Stimulated activated naive CD8-positive, alpha-beta T cell treated with anti-CD3 and anti-CD28 coated beads, Interleukin-15, amount 100 ng/mL, for 72 hours (primary cell): Measurements from ENCODE around the gene PLEKHJ1.

Experiments
- ATAC-seq: fragments of 150-1000 bp; cut with Tn5 transposase; 2 replicates; pipeline ENCODE4 v1.10.0; 2021; ENCODE audit warnings: mild to moderate bottlenecking, moderate library complexity
- DNase-seq, 2 donors: peaks; one replicate each; pipeline ENCODE4 v3.0.0; 2021 to 2022
- H3K27ac Mint-ChIP-seq, 2 donors: one replicate each; pipeline ENCODE4 v1.8.0; 2022; ENCODE audit warnings: mild to moderate bottlenecking in 2 of 2, mixed read lengths in 2 of 2, moderate library complexity in 2 of 2
- H3K27me3 Mint-ChIP-seq: one replicate; pipeline ENCODE4 v1.8.0; 2022; ENCODE audit warnings: mixed read lengths
- H3K4me1 Mint-ChIP-seq: one replicate; pipeline ENCODE4 v1.8.0; 2022; ENCODE audit warnings: mild to moderate bottlenecking, mixed read lengths
- H3K4me3 Mint-ChIP-seq, 2 donors: one replicate each; pipeline ENCODE4 v1.8.0; 2022; ENCODE audit warnings: mild to moderate bottlenecking in 2 of 2, mixed read lengths in 2 of 2, moderate library complexity in 1 of 2
- H3K9me3 Mint-ChIP-seq, 2 donors: one replicate each; pipeline ENCODE4 v1.8.0; 2022; ENCODE audit warnings: mixed read lengths in 2 of 2

PLEKHJ1 gene

DNA sequence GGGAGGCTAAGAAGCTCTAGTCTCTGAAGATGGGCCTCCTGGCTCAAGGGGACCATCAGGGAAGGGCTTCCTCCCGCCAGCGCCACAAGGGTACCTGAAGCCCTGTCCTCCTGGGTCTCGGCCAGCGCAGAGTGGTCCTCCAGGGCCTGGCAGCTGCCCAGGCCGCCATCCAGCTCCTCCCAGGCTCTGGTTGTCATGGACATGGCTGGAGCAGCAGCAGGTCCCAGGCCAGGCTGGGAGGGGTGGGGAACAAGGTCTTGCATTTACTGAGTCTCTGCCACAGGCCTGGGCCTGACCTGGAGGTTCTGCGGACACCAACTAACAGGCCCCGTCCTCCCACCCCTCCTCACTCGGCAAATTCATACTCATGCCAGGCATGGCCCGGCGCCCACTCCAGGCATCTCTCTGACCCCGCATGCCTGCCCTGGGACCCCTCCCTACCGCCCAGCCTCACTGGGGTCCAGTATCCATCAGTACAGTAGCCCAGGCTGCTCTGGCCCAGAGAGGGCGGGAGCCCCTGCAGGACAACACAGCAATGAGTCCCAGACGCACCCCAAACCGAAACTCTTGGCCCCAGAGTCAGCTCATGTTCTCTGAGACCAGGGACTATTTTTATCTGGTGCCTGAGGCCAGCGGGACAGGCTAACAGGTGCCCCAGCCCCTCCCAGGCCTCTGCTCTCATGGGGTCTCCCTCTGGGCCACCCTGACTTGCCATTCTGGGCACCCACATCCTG lies 19.1 kb upstream of the PLEKHJ1 start:
- ATAC-seq: no peak
- Mint-ChIP-seq H3K27ac (peak overlapping the region in 1 of 2 donors; percentile 8), H3K4me3 (no peak overlapping the region), H3K27me3 (peaks cover 23% of the 10 kb centered on the region), H3K4me1 (peaks cover 68% of the 10 kb centered on the region), H3K9me3 (no peaks in the 10 kb centered on the region)
- no peak for DNase-seq

DNA sequence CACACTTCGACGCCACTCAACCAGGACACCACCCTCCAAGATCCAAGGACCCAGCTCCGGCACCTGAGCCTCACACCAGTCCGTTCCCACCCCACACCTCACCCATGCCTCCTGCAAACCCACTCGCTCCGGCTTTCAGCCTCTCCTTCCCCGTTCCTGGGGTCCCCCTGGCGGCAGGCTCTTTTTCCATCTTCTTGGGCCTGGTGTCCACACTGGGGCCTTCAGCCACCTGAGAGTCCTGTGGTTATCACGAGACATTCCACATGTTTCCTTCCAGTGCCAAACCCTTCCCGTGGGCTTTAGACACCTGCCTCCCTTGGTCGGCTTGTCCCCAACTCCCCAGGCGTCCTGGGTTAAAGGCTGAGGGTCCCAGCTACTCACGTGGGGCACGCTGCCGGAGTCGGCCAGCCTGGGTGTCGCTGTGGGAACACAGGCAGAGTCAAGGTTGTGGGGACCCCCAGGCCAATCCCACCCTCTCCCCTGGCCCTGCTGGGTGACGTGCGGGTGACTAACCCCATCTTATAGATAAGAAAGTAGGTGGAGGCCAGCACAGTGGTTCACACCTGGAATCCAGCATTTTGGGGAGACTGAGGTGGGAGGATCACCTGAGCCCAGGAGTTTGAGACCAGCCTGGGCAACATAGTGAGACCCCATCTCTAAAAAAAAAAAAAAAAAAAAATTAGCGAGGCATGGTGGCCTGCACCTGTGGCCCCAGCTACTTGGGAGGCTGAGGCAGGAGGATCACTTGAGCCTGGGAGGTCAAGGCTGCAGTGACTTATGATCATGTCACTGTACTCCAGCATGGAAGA lies 18.1 kb upstream of the PLEKHJ1 start:
- Mint-ChIP-seq H3K4me3 (peak overlapping the region; percentile 39 to 68), H3K27ac (peak overlapping the region in 1 of 2 donors; percentile 77), H3K27me3 (peaks cover 28% of the 10 kb centered on the region), H3K9me3 (no peaks in the 10 kb centered on the region), H3K4me1 (peaks cover 71% of the 10 kb centered on the region)
- no peak for DNase-seq
- ATAC-seq: no peak

DNA sequence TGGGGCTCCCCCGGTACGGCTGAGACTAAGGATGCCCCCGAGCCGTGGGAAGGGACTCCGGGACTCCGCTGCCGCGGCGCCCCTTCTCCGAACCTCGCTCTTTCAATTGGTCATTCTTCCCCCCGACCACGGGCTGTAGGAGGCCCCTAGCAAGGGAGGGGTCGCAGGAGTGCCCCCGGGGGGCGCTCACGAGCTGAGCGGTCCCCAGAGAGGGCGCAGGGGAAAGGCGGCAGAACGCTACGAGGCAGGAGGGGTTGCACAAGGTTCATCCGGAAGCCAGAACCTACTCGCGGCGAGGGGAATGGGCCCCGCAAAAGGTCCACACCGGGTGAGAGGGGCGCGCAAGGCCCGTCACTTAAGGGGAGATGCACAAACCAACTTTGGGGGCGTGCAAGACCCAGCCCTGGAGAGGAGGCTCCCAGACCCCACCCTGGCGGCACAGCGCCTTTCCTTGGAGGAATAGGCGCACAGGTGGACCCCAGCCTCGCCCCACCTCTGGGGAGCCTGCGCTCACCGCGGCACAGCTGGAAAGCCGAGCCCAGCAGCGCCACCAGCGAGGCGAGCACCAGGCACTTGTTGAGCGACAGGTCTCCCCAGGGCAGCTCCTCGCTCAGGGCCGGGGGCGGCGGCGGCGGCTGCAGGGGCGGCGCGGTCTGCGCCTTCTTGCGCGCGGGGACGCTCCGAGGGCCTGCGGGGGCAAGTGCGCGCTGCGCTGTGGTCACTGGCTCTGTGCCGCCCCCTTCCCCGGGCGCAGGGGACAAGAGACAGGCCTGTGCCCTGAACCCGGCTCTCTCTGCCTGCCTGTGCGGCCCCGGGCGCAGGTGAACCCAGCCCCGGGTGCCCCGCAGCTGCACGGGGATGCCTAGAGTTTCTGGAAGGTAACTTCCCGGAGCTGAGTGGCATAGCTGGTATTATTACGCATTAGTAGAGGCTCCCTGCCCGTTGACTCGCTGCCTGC lies 17.3 kb upstream of the PLEKHJ1 start:
- peak; percentile 57 to 58 for DNase-seq
- H3K27me3 Mint-ChIP-seq: peaks cover 28% of the 10 kb centered on the region

DNA sequence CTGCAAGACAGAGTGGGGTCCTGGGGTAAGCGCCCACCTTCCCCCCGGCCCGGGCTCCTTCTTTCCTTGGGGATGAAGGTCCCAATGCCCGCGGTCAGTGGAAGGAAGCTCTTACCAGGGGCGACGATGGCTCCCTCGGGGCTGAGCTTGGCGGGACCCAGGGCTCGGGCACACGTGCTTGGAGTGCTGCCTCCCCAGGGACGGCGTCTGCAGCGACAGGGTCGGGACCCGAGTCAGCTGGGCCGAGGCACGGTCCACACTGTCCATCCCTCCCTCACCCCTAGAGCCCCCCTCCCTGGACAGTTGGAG lies 16.6 kb upstream of the PLEKHJ1 start:
- DNase-seq (no peak), ATAC-seq (peak; percentile 0)
- Mint-ChIP-seq H3K9me3 (no peaks in the 10 kb centered on the region), H3K4me1 (peaks cover 57% of the 10 kb centered on the region), H3K27ac (peak overlapping the region in 1 of 2 donors; percentile 85), H3K27me3 (peaks cover 28% of the 10 kb centered on the region), H3K4me3 (peak overlapping the region; percentile 70 to 81)

More for the DNA sequence above, 17.3 kb upstream of the PLEKHJ1 start:
- peak overlapping the region; percentile 70 to 81 for H3K4me3 Mint-ChIP-seq
- ATAC-seq: peak; percentile 43
- H3K4me1 Mint-ChIP-seq: peaks cover 63% of the 10 kb centered on the region
- peak overlapping the region in 1 of 2 donors; percentile 77 for H3K27ac Mint-ChIP-seq
- no peaks in the 10 kb centered on the region for H3K9me3 Mint-ChIP-seq

DNA sequence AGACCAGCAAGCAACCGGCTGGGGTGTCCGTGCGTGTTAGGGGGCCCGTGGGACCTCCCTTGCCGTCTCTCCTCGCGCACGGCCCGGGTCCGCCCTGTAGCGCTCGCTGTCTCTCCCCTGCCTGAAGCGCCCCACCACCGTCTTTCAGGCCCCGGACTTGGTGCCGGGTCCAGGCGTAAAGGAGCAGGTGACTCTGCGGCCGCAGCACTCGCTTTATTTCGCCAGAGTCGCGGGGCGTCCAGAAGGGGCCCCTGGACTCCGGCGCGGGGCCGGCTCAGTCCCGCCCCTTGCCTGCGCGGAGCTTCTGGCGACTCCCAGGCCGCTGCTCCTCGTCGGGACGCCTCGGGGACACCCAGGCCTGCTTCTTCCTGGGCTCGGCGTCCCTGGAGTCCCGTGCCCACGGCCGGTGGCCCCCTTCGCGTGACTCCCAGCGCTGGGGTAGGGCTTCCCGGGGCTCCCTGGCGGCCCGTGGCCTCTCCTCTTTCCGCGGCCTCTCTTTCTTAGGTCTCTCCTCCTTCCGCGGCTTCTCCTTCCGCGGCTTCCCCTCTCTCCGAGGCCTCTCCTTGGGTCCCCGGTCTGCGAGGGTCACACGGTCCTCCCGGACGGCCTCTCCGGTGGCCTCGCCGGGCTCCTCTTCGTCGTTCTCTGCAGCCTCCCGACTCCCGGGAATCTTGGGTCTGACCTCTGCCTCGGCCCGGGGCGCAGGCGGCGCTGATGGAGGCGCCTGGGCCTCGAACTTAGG lies 16.1 kb upstream of the PLEKHJ1 start:
- peak in 1 of 2 donors; percentile 47 for DNase-seq
- Mint-ChIP-seq H3K9me3 (no peaks in the 10 kb centered on the region), H3K27me3 (peaks cover 28% of the 10 kb centered on the region), H3K4me1 (peaks cover 53% of the 10 kb centered on the region), H3K27ac (peak overlapping the region in 1 of 2 donors; percentile 93), H3K4me3 (peak overlapping the region; percentile 70 to 81)
- no peak for ATAC-seq

DNA sequence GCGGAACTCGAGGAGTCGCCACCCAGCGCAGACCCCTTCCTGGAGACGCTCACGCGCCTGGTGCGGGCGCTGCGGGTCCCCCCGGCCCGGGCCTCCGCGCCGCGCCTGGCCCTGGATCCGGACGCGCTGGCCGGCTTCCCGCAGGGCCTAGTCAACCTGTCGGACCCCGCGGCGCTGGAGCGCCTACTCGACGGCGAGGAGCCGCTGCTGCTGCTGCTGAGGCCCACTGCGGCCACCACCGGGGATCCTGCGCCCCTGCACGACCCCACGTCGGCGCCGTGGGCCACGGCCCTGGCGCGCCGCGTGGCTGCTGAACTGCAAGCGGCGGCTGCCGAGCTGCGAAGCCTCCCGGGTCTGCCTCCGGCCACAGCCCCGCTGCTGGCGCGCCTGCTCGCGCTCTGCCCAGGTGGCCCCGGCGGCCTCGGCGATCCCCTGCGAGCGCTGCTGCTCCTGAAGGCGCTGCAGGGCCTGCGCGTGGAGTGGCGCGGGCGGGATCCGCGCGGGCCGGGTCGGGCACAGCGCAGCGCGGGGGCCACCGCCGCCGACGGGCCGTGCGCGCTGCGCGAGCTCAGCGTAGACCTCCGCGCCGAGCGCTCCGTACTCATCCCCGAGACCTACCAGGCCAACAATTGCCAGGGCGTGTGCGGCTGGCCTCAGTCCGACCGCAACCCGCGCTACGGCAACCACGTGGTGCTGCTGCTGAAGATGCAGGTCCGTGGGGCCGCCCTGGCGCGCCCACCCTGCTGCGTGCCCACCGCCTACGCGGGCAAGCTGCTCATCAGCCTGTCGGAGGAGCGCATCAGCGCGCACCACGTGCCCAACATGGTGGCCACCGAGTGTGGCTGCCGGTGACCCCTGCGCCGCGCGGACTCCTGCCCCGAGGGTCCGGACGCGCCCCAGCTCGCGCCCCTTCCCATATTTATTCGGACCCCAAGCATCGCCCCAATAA lies 15.3 kb upstream of the PLEKHJ1 start:
- DNase-seq: peak; percentile 47 to 59
- Mint-ChIP-seq H3K27me3 (peaks cover 28% of the 10 kb centered on the region), H3K27ac (peak overlapping the region in 1 of 2 donors; percentile 93), H3K4me1 (peaks cover 45% of the 10 kb centered on the region), H3K9me3 (no peaks in the 10 kb centered on the region), H3K4me3 (peak overlapping the region; percentile 70 to 81)
- ATAC-seq: peak; percentile 20

DNA sequence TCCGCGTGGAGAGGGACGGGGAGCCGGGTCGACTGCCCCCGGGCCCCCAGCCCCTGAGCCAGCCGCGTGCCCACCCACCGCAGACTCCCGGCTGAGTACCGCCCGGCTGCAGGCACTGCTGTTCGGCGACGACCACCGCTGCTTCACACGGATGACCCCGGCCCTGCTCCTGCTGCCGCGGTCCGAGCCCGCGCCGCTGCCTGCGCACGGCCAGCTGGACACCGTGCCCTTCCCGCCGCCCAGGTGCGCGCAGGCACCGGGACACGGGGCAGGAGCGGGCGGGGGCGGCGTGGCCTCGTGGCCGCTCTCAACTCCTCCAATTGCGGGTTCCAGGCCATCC lies 14.6 kb upstream of the PLEKHJ1 start:
- peak; percentile 0 for ATAC-seq
- H3K4me3 Mint-ChIP-seq: peak overlapping the region in 1 of 2 donors; percentile 72
- no peak for DNase-seq
- H3K4me1 Mint-ChIP-seq: peaks cover 40% of the 10 kb centered on the region
- H3K9me3 Mint-ChIP-seq: no peaks in the 10 kb centered on the region
- no peak overlapping the region for H3K27ac Mint-ChIP-seq
- H3K27me3 Mint-ChIP-seq: peaks cover 28% of the 10 kb centered on the region

DNA sequence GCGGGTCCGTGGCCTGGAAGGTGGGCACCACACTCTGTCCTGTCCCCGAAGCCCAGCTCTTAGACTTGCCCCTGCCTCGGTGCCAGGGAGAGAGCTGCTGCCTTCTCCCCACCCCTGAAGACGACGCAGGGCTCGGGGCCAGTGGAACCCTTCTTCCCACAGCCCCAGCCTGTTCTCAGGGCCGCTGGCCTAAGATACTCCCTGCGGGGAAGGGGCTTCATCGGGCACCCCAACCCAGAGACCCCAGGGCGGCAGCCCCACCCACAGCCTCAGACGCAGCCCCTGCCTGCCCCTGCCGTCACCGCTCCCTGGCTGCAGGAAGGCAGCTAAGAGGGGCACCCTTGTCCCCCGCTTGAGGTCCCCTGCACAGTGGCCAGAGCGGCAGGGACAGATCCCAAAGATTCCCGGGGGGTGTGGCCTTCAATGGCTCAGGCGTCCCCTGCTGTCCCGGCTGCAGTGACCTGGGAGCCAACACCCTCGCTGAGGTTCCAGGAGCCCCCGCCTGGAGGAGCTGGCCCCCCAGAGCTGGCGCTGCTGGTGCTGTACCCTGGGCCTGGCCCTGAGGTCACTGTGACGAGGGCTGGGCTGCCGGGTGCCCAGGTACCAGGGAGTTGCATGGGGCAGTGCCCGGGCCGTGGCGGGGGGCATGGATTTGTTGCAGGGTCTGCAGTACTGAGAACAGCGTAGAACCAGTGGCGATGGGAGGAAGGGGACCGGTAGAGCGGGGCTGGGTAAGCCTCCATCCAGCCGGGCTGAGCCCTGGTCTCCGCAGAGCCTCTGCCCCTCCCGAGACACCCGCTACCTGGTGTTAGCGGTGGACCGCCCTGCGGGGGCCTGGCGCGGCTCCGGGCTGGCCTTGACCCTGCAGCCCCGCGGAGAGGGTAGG lies 14.0 kb upstream of the PLEKHJ1 start:
- Mint-ChIP-seq H3K27ac (peak overlapping the region in 1 of 2 donors; percentile 27), H3K27me3 (peaks cover 28% of the 10 kb centered on the region), H3K9me3 (no peaks in the 10 kb centered on the region), H3K4me1 (peaks cover 34% of the 10 kb centered on the region), H3K4me3 (peak overlapping the region in 1 of 2 donors; percentile 72)
- peak; percentile 21 for ATAC-seq
- DNase-seq: no peak

DNA sequence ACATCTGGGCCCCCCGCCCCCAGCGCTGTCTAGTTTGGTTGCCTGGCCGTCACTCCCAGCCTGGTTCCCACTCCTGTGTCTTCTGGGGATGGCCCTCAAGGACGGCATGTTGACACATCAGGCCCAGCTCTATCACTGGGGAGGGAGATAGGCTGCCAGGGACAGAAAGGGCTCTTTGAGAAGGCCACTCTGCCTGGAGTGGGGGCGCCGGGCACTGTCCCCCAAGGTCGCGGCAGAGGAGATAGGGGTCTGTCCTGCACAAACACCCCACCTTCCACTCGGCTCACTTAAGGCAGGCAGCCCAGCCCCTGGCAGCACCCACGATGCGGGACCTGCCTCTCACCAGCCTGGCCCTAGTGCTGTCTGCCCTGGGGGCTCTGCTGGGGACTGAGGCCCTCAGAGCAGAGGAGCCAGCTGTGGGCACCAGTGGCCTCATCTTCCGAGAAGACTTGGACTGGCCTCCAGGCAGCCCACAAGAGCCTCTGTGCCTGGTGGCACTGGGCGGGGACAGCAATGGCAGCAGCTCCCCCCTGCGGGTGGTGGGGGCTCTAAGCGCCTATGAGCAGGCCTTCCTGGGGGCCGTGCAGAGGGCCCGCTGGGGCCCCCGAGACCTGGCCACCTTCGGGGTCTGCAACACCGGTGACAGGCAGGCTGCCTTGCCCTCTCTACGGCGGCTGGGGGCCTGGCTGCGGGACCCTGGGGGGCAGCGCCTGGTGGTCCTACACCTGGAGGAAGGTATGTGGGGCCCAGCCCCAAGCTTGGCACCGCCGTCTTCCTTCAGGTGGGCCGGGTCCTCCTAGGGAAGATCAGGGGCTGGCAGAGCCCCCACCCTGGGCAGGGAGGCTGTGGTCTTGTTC lies 13.1 kb upstream of the PLEKHJ1 start, which contains the start of gene AMH:
Gene AMH (plus strand): TSS at position 314 of the 857 bp plus-strand sequence. CDS start 10 bp downstream, at position 324.
- peak within 1 kb of the TSS in 1 of 2 donors; percentile 33 for H3K4me3 Mint-ChIP-seq
- DNase-seq (no peak), ATAC-seq (no peak)
- H3K4me1 Mint-ChIP-seq: peaks cover 32% of the 10 kb centered on the region
- peaks cover 28% of the 10 kb centered on the region for H3K27me3 Mint-ChIP-seq
- no peaks in the 10 kb centered on the region for H3K9me3 Mint-ChIP-seq
- H3K27ac Mint-ChIP-seq: peak within 1 kb of the TSS in 1 of 2 donors; percentile 27

DNA sequence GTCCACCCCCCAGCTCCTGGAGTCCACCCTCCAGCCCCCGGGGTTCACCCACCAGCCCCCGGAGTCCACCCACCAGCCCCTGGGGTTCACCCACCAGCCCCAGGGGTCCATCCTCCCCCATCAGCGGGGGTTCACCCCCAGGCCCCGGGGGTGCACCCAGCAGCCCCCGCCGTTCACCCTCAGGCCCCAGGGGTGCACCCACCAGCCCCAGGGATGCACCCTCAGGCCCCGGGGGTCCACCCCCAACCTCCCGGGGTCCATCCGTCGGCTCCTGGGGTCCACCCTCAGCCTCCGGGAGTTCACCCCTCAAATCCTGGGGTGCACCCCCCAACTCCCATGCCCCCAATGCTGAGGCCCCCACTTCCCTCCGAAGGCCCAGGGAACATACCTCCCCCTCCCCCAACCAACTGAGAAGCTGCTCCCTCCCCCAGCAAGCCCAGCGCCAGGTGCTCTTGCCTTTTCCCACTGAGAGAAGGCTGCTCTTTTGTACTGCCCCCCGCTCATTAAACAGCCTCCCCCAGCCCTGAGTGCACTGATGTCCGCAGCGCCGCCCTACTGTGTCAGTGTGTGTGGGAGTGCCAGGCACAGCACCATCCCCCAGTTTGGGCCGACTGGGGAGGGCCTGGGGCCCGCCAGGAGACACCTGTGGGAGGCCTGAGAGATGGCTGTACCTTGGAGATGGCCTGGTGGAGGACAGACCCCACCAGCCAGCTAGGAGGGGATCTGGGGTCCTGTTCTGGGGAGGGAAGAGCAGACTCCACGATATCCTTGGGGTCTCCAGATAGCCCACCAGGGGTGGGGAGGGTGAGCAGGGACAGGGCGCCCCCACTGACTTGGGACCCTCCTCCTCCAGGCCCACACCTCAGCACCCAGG lies 12.2 kb upstream of the PLEKHJ1 start:
- H3K27ac Mint-ChIP-seq: no peak overlapping the region
- ATAC-seq (peak; percentile 27), DNase-seq (no peak)
- no peak overlapping the region for H3K4me3 Mint-ChIP-seq
- H3K27me3 Mint-ChIP-seq: peaks cover 28% of the 10 kb centered on the region
- peaks cover 27% of the 10 kb centered on the region for H3K4me1 Mint-ChIP-seq
- H3K9me3 Mint-ChIP-seq: no peaks in the 10 kb centered on the region

DNA sequence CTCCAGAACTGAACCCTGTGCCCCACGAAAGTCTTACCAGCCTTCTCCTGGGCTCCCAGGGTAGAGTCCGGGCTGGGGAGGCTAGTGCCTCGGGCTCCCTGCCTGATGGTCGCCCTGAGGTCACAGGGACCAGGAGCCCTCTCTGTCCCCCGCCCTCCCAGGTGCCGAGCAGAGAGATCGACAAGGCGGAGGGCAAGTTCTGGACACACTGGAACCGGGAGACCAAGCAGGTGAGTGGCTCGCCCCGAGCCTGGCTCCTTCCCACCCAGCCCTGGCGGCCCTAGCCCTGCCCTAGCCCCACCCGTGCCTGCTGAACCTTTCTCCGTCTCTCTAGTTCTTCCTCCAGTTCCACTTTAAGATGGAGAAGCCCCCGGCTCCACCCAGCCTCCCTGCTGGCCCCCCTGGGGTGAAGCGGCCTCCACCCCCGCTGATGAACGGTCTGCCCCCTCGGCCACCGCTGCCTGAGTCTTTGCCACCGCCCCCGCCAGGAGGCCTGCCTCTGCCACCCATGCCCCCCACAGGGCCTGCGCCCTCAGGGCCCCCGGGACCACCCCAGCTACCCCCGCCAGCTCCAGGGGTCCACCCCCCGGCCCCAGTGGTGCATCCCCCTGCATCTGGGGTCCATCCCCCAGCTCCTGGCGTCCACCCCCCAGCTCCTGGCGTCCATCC lies 11.4 kb upstream of the PLEKHJ1 start:
- ATAC-seq (peak; percentile 17), DNase-seq (no peak)
- Mint-ChIP-seq H3K27ac (no peak overlapping the region), H3K4me3 (no peak overlapping the region), H3K27me3 (peaks cover 21% of the 10 kb centered on the region), H3K9me3 (no peaks in the 10 kb centered on the region), H3K4me1 (peaks cover 32% of the 10 kb centered on the region)
